ENCODE measurements around the gene TPM4.

TPM4 gene

GRCh38 chr19:16042533-16043085 is 33.7 kb upstream of the TPM4 start:
- no peak for DNase-seq

GRCh38 chr19:16043156-16043757 is 33.0 kb upstream of the TPM4 start:
- no peak for DNase-seq

GRCh38 chr19:16044746-16045145 is 31.5 kb upstream of the TPM4 start:
- no peak for DNase-seq

- DNase-seq = no peak
Observed at GRCh38 chr19:16045171-16045570, 31.1 kb upstream of the TPM4 start.

- no peak for DNase-seq
Observed at GRCh38 chr19:16045893-16046292, 30.4 kb upstream of the TPM4 start.

GRCh38 chr19:16048583-16048982 is 27.7 kb upstream of the TPM4 start:
- DNase-seq = no peak

- DNase-seq = no peak
Observed at GRCh38 chr19:16051254-16052025, 24.9 kb upstream of the TPM4 start.

GRCh38 chr19:16052353-16052752 is 23.9 kb upstream of the TPM4 start:
- DNase-seq = no peak

GRCh38 chr19:16057062-16057461 is 19.2 kb upstream of the TPM4 start:
- DNase-seq = no peak

GRCh38 chr19:16060294-16060693 is 16.0 kb upstream of the TPM4 start:
- no peak for DNase-seq

- no peak for DNase-seq
Observed at GRCh38 chr19:16061943-16062342, 14.4 kb upstream of the TPM4 start.

GRCh38 chr19:16062789-16063188 is 13.5 kb upstream of the TPM4 start:
- peak; percentile 2 for DNase-seq

- DNase-seq = no peak
Observed at GRCh38 chr19:16064209-16064889, 11.9 kb upstream of the TPM4 start.

- no peak for DNase-seq
Observed at GRCh38 chr19:16066611-16067104, 9.6 kb upstream of the TPM4 start.

- no peak for DNase-seq
Observed at GRCh38 chr19:16067205-16067938, 8.9 kb upstream of the TPM4 start.

- no peak for DNase-seq
Observed at GRCh38 chr19:16068696-16069259, 7.5 kb upstream of the TPM4 start.

- no peak for DNase-seq
Observed at GRCh38 chr19:16069813-16070365, 6.4 kb upstream of the TPM4 start.

- no peak for DNase-seq
Observed at GRCh38 chr19:16070366-16070990, 5.8 kb upstream of the TPM4 start.

- DNase-seq = no peak
Observed at GRCh38 chr19:16071072-16071691, 5.1 kb upstream of the TPM4 start.

- no peak for DNase-seq
Observed at GRCh38 chr19:16073481-16073880, 2.8 kb upstream of the TPM4 start.

GRCh38 chr19:16073988-16074387 is 2.3 kb upstream of the TPM4 start:
- DNase-seq = no peak

Measured in NCI-H345 (cell line).